GM12873 (cell line): ENCODE measurements around the gene SSRP1.

Source experiments
- TF ChIP-seq, protein P1 (sequence below): IDR thresholded peaks from 2 replicates; pipeline ENCODE4 v1.5.1; 2012; ENCODE audit warnings: low read depth, mild to moderate bottlenecking, moderate library complexity, low read length, control low read depth; ENCODE audit not compliant: insufficient read depth; ENCODE audit errors: missing control alignments

Gene SSRP1

DNA sequence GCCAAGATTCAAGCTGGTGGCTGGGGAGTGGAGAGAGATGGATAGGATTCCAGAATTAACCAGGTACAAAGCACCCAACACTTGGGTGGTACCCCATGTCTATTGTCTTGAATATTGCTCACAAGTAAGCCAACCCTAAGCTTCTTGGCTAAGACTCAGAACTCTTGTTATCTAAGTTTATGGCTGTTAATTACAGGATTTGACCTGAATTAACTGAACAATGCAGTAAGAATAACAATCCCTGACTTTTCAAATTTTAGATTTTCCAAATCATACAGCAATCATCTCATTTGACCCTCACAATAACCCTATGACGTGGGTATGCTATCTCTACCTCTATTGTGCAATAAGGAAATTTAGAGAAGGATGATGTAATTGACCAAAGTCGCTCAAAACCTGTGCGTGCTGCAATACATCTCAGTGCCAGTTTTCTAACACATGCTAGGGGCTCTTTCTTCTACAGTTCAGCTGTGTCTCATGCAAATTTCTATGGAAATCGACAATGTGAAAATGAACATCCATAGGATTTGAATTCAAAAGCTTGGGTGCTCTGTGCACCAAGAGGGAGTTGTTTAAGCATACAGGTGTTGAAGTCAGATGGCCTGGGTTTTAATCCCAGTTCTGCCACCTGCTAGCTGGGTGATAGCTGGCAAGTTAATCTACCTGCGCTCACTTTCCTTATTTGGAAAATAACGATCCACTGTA lies 58.6 kb downstream of the SSRP1 start:
- TF ChIP-seq, protein P1, sequence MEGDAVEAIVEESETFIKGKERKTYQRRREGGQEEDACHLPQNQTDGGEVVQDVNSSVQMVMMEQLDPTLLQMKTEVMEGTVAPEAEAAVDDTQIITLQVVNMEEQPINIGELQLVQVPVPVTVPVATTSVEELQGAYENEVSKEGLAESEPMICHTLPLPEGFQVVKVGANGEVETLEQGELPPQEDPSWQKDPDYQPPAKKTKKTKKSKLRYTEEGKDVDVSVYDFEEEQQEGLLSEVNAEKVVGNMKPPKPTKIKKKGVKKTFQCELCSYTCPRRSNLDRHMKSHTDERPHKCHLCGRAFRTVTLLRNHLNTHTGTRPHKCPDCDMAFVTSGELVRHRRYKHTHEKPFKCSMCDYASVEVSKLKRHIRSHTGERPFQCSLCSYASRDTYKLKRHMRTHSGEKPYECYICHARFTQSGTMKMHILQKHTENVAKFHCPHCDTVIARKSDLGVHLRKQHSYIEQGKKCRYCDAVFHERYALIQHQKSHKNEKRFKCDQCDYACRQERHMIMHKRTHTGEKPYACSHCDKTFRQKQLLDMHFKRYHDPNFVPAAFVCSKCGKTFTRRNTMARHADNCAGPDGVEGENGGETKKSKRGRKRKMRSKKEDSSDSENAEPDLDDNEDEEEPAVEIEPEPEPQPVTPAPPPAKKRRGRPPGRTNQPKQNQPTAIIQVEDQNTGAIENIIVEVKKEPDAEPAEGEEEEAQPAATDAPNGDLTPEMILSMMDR: no peak

- TF ChIP-seq, protein P1: no peak
Observed at GRCh38 chr11:57276169-57276970, 59.3 kb downstream of the SSRP1 start.
